Measurements from ENCODE around the gene ACRV1. TPM values are rescaled to one million over a fixed set of nuclear protein-coding genes. Genes with fewer than 3 reads are reported as not detected.

ACRV1 gene
- total and polyA plus RNA-seq, 2 of the 13 experiments (the other 11 are each of a cell fraction or from before 2014, with no cell fraction given): not detected

- TF ChIP-seq KLF13 (CRISPR knock-in tag; IDR thresholded peaks at IDR 0.05): no peak
- no peak for TF ChIP-seq FOXC1 (CRISPR knock-in tag; IDR thresholded peaks at IDR 0.05; ENCODE audit: borderline replicate concordance)
- TF ChIP-seq ZNF260 (CRISPR knock-in tag; IDR thresholded peaks at IDR 0.05; ENCODE audit: borderline replicate concordance, low read depth): no peak
- TF ChIP-seq HNRNPUL1 (IDR thresholded peaks at IDR 0.05; ENCODE audit: low read depth, low read length): peak; percentile 89
- no peak for TF ChIP-seq DMTF1 (CRISPR knock-in tag; IDR thresholded peaks at IDR 0.05)
- no peak for TF ChIP-seq ZHX2 (IDR thresholded peaks at IDR 0.05; ENCODE audit: low read depth)
- TF ChIP-seq ZHX2 (CRISPR knock-in tag; IDR thresholded peaks at IDR 0.05; ENCODE audit: borderline replicate concordance): no peak
- peak; percentile 35; the same call in 1 of the 2 replicates for TF ChIP-seq HNF4A (CRISPR knock-in tag; IDR thresholded peaks at IDR 0.05)
- TF ChIP-seq POGZ (CRISPR knock-in tag; IDR thresholded peaks at IDR 0.05): no peak
- no peak for TF ChIP-seq MXD1 (CRISPR knock-in tag; IDR thresholded peaks at IDR 0.05)
- TF ChIP-seq ZKSCAN8 (CRISPR knock-in tag; IDR thresholded peaks at IDR 0.05; ENCODE audit: borderline replicate concordance): no peak
- no peak for TF ChIP-seq REL (CRISPR knock-in tag; conservative IDR thresholded peaks at IDR 0.05)
- peak; percentile 85 for TF ChIP-seq ZNF652 (CRISPR knock-in tag; IDR thresholded peaks at IDR 0.05; ENCODE audit: borderline replicate concordance, low read depth)
- no peak for TF ChIP-seq ZNF274 (CRISPR knock-in tag; IDR thresholded peaks at IDR 0.05)
- no peak for TF ChIP-seq ZNF12 (CRISPR knock-in tag; IDR thresholded peaks at IDR 0.05)
- TF ChIP-seq ZNF34 (CRISPR knock-in tag; IDR thresholded peaks at IDR 0.05; ENCODE audit: borderline replicate concordance): no peak
- TF ChIP-seq CCAR2 (optimal IDR thresholded peaks at IDR 0.05; ENCODE audit: low read depth, low read length): no peak
- no peak for TF ChIP-seq RBM22 (optimal IDR thresholded peaks at IDR 0.05; ENCODE audit: low read length)
- no peak for TF ChIP-seq MAZ (IDR thresholded peaks at IDR 0.05; ENCODE audit: borderline replicate concordance, low read depth, low read length)
- TF ChIP-seq MAZ (CRISPR knock-in tag; IDR thresholded peaks at IDR 0.05; ENCODE audit: low read depth): no peak
- no peak for TF ChIP-seq ZBTB38 (CRISPR knock-in tag; IDR thresholded peaks at IDR 0.05)
- TF ChIP-seq THAP7 (CRISPR knock-in tag; IDR thresholded peaks at IDR 0.05): no peak
- no peak for TF ChIP-seq HNRNPH1 (optimal IDR thresholded peaks at IDR 0.05; ENCODE audit: low read depth, low read length)
- no peak for TF ChIP-seq ATF1 (CRISPR knock-in tag; IDR thresholded peaks at IDR 0.05)
Observed at GRCh38 chr11:125638315-125638714, 42.3 kb downstream of the ACRV1 start (continued).

Measured in HepG2 (cell line).